Activated gamma-delta T cell treated with anti-CD3 and anti-CD28 coated beads, Interleukin-2, amount 50 U/mL, for 16 hours (primary cell): Measurements from ENCODE around the gene DRC3.

ENCODE experiments used
- DNase-seq: peaks from one replicate; pipeline ENCODE4 v3.0.0-alpha.2; 2020; ENCODE audit warnings: low read depth

The DRC3 gene

DNA sequence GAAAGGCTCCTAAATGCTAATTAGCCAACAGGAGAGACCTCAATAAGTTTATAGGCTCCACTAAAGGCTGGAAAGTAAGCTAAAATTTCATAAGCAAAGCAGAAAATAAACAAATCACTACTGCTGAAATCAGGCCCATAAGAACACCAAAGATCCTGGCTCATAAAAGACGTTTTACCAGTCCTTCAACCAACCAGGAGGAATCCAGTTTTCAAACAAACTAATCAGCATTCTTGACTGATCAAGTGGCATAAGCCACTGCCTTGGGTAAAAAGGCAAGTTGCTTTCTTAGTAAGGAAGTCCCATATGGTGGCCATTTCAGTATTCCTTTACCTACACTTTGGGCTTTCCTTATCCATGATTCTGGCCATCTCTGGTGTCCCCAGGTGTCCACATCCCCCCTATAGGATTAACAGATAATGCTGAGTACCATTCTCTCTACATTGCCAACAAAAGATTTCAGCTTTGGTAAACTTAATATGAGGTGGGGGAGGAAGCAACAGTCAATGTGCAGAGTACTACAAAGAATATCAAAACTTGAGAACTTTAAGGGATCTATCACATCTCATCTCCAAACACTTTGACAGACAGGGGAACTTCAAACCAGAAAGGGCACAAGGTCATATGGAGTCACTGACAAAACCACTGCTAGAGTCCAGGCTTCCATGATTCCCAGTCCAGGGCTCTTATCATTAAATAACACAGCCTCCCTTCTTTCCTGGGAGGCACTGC lies 1.8 kb upstream of the DRC3 start:
- DNase-seq = no peak

DNA sequence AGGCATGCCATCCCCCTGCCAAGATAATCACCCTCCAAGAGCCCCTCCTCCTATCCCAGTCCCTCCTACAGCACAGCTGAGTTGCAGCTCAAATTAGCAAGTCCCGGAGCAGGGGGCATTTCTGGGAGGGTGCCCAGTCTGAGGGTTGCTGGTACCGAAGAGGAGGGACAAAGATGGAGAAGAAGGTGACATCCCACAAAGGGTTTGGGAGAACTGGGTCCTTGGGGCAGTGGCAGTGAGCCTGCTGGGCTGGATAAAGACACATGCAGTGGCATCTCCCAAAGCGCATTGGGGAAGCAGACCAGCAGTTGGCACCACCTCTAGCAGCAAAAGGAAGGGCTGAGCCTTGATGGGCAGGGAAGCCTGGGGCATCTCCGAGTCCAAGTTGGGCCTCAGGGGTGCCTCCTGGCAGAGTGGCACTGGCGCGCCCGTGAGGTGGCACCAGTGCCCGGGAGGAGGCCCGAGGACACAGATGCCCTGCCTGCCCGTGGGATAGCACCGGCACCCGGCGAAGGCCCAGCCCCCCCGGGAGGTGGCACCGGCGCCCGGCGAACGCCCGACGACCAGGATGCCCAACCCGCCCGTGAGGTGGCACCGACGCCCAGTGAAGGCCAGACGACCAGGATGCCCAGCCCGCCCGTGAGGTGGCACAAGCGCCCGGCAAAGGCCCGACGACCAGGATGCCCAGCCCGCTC lies 1.1 kb upstream of the DRC3 start:
- DNase-seq = peak; percentile 4

DNA sequence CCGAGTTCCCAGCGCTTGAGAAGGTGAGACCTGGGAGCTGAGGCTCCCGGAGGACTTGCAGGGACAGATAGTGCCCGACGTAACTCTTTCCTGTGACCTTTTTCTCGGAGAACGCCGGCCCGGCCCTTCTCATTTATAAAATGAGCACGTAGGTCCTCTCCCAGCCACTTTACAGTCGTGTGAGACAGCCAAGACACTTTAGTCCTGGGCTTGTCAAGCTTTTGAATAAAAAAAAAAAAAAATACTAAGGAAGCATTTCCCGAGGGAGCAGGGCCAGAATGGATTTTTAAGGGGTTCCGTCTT lies 241 bp downstream of the DRC3 start:
- DNase-seq = no peak

DNA sequence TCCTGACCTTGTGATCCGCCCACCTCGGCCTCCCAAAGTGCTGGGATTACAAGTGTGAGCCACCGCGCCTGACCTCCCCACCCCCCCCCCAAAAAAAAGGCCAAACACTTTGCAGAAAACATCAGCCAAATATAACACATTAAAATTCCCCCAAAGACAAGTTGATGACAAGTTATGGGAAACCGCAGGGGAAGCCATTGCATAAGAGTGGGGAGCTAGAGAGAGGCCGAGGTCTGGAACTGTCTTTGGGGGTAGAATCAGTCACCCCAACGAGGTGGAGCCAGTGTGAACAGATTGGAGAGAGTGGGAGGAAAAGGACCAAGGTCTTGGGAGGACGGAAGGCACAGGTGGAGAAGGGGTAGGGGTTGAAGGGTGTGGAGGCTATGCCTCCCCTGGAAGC lies 2.8 kb downstream of the DRC3 start:
- DNase-seq = no peak

DNA sequence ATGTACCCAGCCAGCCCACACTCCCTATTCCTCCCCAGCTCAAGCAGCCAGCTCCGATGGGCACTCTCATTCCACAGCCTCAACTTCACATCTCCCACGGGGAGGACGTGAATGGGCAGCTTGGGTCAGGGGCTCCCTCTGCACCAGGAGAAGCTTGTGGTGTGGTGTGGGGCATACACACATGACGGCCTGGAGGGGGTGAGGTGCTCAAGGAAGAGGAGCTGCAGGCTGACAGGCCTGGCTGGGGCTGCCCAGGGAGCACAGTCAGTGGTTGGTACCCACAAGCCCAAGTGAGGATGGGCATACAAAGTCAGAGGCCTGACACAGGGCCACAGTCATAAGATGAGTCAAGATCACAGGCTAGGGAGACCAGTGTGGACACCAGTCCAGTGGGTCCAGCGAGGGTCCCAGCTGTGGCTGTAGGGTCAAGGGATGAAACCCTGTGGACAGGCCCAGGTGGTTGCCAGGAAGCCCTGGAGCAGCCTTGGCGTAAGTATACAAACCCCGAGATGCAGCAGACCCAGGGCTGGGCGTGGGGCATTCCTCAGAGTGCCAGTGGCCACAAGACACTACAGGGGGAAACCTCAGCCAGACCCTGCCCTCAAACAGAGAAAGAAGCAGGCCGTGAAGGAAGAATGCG lies 4.4 kb downstream of the DRC3 start:
- DNase-seq = no peak

DNA sequence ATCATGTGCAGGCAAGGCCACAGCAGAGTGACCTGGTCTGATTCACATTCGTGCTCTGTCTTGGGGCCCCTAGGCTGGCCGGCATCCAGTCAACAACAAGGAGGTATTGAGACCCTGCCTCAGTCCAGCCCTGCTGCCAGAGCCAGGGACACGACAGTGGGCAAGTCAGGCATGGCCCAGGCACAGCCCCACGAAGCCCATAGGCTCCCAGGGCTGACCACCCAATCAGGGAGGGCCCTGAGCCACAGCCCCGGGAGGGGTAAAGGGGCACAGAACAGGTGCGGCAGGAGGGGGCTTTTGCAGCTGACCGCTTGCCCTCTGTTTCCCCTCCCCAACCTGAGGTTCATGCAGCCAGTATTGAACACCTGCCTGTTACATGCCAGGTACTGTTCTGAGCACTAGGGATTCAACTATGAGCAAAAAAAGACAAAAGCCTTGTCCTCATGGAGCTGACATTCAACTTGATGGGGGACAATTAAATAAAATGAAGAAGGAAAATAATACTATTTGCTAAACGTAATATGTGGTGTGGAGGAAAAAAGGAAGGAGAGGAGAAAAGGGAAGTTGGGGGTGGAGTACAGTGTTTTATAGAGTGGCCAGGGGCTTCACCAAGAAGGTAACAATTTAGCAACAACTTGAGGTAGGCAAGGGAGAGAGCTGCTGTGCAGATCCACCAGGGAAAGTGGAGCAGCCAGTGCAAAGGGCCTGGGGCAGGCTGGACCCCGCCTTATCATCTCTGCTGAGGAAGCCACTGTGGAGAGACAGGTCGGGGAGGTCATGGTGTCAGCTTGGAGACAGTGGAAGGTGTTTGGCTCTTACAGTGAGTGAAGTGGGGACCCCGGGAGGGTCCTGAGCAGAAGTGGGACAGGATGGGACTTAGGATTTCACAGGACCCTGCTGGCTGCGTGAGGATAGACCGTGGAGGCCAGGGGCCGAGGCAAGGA lies 6.1 kb downstream of the DRC3 start:
- DNase-seq = no peak

DNA sequence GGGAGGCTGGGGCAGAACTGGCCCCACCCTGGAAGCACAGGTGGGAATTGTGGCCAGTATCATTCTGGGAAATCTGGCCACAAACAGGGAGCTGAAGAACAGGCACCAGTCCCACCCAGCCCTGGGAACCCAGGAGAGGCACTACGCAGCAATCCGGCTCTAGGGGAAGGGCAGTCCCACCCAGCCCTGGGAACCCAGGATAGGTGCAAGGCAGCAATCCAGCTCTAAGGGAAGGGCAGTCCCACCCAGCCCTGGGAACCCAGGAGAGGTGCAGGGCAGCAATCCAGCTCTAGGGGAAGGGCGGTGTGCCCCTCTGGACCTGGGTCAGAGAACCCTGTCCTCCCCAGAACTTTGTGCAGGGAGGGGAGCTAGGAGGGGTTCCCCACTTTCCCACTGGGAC lies 7.1 kb downstream of the DRC3 start:
- DNase-seq = no peak

DNA sequence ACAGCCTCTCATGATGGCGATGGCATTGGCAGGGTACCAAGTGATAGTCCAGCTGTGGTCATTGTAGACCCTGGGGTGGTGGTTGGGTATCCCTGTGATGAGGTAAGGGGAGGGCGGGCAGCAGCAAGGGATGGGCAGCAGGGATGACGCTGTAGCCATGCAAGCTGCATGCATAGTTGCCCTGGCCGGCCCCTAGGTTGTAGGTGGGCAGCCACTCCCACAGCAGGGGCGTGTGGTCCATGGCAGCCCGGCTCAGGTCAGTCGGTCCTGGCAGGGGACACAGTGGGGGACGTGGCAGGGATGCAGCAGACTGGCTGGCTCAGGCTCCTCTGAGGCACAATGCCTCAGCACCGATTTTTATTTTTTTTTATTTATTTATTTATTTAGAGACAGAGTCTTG lies 8.7 kb downstream of the DRC3 start:
- DNase-seq = no peak

DNA sequence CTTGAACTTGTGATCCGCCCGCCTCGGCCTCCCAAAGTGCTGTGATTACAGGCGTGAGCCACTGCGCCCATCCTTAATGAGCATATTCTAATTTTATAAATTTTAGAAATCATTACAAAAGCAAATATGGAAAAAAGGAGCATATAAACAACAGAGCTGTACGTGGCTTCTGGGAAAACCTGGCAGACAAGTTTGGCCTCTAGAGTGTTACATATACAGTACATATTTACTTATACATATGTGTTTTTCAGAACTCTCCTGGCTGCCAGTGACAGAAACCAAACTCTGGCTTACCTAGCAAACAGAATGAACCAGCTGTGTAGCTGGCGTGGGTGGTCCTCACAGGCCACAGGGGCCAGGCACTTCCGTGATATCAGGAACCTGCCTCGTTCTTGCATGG lies 10.1 kb downstream of the DRC3 start:
- DNase-seq = no peak

DNA sequence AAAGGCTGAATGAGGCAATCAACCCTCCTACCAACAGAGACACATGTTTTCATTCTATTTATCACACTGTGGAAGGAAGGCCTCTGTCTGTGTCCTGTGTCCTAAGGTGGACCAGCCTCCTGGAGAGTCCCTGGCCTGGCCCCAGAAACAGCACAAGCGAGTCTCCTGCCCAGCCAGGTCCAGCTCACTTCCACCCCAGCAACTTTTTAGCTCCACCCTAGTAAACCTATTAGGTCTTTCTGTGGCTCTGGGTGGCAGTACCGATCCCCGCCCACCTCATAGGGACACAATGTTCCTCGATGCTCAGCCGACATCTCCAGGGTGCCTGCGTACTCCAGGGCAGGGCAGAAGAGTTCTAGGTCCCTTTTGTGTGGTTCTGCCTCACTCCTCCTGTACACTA lies 10.7 kb downstream of the DRC3 start:
- DNase-seq = no peak

DNA sequence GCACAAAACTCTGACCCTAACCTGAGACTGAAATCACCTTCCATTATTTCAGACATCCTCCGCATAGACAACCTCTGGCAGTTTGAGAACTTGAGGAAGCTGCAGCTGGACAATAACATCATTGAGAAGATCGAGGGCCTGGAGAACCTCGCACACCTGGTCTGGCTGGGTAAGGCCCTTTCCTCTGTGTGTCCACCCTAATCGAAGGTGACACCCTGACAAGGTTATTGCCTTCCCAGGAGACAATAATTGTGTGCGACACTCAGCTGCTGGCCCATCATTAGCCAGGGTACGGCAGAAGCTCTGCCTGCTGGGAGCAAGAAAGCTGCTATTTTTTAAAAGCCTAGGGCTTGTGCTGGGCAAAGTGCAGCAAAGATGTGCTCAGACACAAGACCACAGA lies 11.1 kb downstream of the DRC3 start:
- no peak for DNase-seq

DNA sequence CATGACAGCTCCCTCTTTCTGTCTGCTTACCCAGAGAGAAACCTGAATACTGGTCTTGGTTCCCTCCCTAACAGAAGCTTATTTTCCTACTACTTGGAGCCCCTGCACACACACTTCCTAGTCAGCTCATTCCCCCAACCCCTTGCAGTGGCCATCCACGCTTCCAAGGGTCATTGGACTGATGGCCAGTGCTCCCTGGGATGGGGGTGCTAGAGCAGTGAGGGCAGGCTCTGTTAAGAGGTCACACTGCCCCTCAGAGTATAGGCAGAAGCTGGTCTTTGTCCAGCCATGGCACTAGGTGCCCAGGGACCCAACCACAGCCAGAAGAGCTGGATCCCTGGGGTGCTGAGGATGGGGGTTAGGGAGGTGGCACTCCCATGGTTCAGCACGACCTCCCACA lies 12.5 kb downstream of the DRC3 start:
- no peak for DNase-seq

DNA sequence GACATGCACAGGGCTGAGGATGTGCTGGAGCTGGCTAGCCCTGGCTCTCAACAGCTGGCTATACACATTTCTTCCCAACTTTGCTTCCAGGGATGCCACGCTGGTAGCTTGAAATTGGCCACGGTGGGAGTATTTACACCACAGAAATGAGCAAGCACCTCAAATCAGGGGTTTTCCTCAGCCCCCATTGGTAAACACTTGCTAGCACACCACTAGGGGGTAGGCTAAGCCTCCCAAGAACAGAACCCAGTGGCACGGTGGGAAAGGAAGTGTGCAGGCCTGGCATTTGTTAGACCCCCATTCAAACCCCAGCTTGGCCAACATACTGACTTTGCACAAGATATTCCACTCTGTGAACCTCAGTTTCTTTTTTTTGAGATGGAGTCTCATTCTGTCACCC lies 12.9 kb downstream of the DRC3 start:
- no peak for DNase-seq

DNA sequence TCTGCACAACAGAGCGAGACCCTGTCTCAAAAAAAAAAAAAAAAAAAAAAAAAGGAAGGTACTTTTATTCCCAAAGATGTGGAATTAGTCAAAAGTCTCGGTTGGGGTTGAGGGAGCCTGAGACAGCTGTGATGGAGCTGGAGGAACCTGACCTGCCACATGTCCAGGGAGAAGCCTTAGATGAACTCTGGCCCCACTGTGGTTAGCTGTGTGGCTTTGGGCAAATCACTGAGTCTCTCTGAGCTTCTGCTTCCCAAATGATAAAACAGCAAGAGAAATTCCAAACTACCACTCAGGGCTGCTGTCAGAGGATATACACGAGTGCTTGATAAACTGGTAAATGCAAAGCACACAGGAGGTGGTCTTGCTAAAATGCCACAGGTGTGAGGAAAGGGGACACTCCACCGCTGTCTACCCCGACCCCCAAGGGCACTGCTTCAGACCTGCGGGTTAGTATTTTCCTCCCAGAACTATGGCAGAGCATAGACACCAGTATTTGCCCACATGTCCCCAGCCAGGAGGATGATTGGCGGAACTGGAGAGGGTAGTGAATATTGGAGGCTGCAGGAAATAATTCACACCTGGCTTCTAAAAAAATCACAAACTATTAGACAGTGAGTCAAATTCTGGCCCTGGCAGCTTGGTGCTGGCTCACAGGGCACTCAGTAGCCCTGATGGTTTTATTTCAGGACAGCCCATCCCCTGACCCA lies 14.7 kb downstream of the DRC3 start:
- no peak for DNase-seq

DNA sequence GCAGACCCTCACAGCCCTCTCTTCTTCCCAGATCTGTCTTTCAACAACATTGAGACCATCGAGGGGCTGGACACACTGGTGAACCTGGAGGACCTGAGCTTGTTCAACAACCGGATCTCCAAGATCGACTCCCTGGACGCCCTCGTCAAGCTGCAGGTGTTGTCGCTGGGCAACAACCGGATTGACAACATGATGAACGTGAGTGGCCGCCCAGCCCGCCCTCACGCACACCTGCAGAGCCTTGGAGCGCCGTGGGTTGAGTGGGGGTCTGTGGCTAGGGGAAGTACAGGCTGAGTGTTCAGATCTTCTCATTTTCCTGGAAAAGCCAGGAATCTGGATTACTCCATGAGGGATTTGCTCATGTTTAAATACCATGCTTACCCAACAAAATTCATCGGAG lies 15.2 kb downstream of the DRC3 start:
- no peak for DNase-seq

DNA sequence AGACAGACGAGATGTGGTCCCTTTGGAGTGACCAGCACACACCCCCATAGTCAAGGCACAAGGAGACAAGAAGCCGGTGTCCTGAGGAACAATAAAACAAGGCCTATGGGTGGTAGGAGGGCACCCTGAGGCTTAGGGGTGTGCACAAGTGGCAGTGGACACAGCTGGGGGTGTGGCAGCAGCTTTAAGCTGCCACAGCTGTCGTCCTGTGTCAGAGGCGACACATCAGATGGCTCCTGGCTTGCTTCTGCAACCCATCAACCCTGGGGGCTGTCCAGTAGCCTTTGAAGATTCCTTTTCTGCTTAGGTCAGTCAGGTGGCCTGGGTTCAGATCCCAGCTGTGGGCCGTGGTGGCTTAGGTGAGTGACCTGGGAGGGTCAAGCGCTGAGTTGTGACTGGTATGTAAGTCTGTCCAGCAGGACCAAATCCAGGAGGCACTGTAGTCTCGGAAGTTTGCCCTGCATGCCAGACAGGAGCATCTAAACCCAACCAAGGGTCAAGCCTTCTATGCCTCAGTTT lies 15.8 kb downstream of the DRC3 start:
- no peak for DNase-seq

DNA sequence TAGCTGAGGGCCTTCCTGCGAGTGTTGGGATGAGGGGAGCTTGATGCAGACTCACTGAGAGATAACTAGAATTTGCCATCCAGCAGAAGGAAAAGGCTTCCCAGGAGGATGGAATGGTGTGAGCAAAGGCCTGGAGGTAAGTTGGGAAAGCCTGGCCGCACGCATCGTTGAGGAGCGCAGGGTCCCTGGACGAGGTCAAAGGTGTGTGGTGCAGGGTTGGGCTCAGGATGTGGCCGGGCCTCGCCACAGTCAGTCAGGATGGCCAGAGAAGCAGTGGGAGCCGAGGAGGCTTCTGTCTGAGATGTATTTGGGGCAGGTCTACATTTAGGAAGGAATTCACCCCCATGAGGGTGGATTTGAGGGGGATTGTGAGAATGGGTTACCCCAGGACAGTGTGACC lies 16.4 kb downstream of the DRC3 start:
- no peak for DNase-seq

DNA sequence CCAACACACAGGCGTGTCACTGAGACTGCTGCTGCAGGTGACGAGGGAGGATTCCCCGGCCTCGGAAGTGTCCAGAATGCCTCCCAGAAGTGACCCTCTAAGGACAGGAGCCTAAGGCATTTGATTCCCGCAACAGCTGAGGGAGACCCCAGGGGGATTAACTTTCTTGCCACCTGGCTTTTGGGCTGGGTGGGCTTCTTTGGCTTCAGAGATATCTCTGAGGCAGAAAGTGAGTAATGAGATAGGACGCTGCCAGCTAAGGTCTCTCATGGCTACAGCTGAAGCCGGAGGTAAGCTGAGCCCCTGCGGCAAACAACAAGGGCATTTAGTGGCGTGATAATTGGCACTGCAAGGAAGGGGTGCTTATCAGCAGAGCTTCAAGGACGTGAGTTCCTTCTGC lies 17.0 kb downstream of the DRC3 start:
- DNase-seq = no peak

DNA sequence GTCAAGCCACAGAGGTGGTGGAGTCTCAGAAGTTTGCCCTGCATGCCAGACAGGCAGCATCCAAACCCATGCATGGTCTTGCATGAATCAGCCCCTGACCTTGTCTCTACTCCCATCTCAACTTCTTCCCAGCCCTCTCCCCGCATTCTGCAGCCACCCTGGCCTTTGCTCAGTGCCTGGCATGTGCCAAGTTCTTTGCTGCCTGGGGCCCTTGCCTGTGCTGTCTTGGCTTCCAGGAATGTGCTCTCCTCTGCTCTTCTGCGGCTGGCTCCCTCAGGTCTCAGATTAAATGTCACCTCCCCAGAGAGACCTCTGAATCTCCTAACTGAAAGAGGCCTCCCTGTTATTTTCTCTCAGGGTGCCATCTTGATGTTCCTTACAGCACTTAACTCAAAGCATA lies 17.6 kb downstream of the DRC3 start:
- DNase-seq = no peak

DNA sequence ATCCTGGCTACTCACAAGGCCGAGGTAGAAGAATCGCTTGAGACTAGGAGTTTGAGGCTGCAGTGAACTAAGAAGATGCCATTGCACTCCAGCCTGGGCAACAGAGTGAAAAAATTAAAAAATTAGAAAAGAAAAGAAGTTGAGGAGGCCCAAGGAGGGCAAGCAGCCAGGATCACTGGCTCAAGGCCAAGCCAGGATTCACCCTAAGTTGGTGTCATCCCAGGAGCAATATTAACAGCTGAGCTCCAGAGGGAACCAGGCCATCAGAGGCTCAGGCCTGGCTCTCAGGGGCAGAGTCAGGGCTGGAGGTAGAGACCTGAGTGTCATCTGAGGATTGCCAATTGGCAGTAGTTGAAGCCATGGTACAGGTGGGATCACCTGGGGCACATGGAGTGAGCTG lies 20.7 kb downstream of the DRC3 start:
- DNase-seq = no peak

DNA sequence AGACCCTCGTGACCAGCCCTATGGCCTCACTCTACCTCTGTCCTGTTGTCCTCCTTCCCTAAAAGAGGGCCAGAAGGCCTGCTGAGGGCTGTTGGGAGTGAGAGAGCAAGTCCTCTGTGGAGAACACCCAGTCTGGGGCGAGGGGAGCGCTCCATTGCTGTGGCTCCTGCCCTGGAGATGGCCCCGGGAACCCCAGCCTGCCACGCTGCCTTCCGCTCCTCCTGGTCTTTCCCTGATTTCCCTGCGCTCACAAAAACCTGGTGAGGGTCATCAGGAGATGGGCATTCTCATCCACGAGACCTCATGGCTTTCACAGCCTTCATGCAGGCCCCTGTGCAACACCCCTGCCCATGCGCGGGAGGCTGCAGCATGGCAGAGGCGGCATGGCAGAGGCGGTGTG lies 21.2 kb downstream of the DRC3 start:
- DNase-seq = no peak
